ENCODE measurements around the gene GTF3C1.

DNA sequence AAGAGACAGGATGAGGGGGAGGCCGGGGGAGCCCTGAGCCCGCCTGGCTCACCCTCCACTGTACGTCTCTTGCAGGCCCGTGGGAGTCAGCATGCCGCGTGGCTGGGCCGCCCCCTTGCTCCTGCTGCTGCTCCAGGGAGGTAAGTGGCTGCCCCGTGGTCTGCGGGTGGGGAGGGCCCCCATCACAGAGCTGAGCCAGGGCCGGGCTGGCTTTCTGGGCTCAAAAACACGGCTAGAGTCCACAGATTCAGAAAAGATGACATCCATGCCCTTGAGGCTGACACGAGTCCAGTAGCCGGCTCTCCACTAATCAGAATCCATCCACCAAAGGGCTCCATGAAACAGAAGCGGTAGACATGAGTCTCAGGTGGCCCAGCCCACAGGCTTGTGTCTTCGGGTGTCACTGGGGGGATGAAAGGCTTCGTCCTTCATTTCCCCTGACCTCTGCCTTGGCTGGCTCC, 119.7 kb downstream of the GTF3C1 start:
- TF ChIP-seq POLR2AphosphoS5 (IDR thresholded peaks at IDR 0.05; ENCODE audit: low read depth, low read length): no peak
- TF ChIP-seq, protein P1, sequence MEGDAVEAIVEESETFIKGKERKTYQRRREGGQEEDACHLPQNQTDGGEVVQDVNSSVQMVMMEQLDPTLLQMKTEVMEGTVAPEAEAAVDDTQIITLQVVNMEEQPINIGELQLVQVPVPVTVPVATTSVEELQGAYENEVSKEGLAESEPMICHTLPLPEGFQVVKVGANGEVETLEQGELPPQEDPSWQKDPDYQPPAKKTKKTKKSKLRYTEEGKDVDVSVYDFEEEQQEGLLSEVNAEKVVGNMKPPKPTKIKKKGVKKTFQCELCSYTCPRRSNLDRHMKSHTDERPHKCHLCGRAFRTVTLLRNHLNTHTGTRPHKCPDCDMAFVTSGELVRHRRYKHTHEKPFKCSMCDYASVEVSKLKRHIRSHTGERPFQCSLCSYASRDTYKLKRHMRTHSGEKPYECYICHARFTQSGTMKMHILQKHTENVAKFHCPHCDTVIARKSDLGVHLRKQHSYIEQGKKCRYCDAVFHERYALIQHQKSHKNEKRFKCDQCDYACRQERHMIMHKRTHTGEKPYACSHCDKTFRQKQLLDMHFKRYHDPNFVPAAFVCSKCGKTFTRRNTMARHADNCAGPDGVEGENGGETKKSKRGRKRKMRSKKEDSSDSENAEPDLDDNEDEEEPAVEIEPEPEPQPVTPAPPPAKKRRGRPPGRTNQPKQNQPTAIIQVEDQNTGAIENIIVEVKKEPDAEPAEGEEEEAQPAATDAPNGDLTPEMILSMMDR (IDR thresholded peaks at IDR 0.05): no peak
- TF ChIP-seq TCF7L2 (IDR thresholded peaks at IDR 0.05; ENCODE audit: low read depth, low read length): no peak
- no peak for TF ChIP-seq REST (IDR thresholded peaks at IDR 0.05; ENCODE audit: insufficient read depth in 1 of 2, low read depth in 2 of 2, low read length in 1 of 2)

Data from Panc1 (cell line).